Mammary epithelial cell (primary cell): ENCODE data around the gene ABCC5.

Experiments
- EZH2 ChIP-seq: IDR thresholded peaks from 2 replicates; pipeline ENCODE4 v1.6.1; 2012; ENCODE audit warnings: low read length, inconsistent platforms, borderline replicate concordance
- TF ChIP-seq, protein P1 (sequence below), 2 donors: IDR thresholded peaks in 1 of 2; conservative IDR thresholded peaks in 1 of 2; 2 replicates each; pipeline ENCODE4 v1.5.1; 2011 to 2012; ENCODE audit warnings: inconsistent platforms in 2 of 2, low read length in 2 of 2, mild to moderate bottlenecking in 2 of 2, control low read depth in 1 of 2, low read depth in 1 of 2; ENCODE audit not compliant: insufficient read depth in 1 of 2; ENCODE audit errors: extremely low read depth in 1 of 2

DNA sequence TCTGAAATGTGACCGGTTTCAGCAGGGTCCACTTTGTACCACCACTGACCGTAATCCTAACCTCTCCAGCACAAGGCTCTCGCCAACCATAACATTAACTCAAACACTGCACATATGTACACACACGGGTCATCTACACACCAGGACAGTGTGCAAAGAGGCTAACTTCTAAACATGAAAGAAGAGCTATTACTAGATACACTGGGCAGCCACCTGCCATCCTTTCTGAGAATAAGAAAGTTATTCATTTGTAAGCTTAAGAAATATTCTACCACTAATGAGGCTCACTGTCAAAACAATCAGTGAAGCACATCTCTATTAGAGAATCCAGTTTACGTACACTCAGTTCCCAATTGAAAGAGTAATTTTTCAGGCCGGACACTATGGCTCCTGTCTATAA is 73.9 kb downstream of the ABCC5 start:
- TF ChIP-seq, protein P1, sequence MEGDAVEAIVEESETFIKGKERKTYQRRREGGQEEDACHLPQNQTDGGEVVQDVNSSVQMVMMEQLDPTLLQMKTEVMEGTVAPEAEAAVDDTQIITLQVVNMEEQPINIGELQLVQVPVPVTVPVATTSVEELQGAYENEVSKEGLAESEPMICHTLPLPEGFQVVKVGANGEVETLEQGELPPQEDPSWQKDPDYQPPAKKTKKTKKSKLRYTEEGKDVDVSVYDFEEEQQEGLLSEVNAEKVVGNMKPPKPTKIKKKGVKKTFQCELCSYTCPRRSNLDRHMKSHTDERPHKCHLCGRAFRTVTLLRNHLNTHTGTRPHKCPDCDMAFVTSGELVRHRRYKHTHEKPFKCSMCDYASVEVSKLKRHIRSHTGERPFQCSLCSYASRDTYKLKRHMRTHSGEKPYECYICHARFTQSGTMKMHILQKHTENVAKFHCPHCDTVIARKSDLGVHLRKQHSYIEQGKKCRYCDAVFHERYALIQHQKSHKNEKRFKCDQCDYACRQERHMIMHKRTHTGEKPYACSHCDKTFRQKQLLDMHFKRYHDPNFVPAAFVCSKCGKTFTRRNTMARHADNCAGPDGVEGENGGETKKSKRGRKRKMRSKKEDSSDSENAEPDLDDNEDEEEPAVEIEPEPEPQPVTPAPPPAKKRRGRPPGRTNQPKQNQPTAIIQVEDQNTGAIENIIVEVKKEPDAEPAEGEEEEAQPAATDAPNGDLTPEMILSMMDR (conservative IDR thresholded peaks at IDR 0.05 in 1 of 2, IDR thresholded peaks at IDR 0.05 in 1 of 2; ENCODE audit: extremely low read depth in 1 of 2, insufficient read depth in 1 of 2, low read depth in 1 of 2, low read length in 2 of 2): no peak
- no peak for TF ChIP-seq EZH2
